ENCODE measurements around the gene SMARCAD1. TPM values are rescaled to one million over a fixed set of nuclear protein-coding genes. Genes with fewer than 3 reads are reported as not detected.
"Not testable (repeated sequence)": the region's sequence is repeated elsewhere in the genome, so short reads cannot be mapped to it uniquely, and the experiment has no call there.

SMARCAD1 gene
- total RNA-seq, 1 donor from 2014 or later: 57.7 TPM

DNA sequence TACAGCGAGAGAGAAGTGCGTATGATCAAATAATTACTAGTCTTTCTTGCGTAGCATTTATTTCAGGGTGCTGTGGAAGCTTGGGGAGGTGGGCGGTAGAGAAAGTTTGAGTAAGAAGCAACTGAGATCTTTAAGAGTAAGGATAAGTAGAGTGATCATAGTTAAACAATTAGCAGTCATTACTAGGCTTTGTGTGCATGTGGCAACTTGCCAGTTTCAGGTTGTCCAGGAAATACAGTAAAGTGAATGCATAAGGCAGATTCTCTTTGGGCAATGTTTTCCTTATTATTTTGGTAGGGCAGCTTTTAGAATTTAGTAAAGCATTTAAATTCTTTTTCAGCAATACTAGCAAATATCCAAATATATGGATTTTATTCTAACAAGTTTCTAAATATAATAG is 78.0 kb downstream of the SMARCAD1 start:
- Mint-ChIP-seq H3K36me3 (ENCODE audit: low read depth) (peaks cover 33% of the 10 kb centered on the region), H3K4me3 (no peak overlapping the region), H3K27me3 (ENCODE audit: low read depth) (no peaks in the 10 kb centered on the region), H3K27ac (ENCODE audit: unreplicated experiment) (no peak overlapping the region), H3K4me1 (no peaks in the 10 kb centered on the region), H3K9me3 (no peaks in the 10 kb centered on the region)
- TF ChIP-seq, protein P1, sequence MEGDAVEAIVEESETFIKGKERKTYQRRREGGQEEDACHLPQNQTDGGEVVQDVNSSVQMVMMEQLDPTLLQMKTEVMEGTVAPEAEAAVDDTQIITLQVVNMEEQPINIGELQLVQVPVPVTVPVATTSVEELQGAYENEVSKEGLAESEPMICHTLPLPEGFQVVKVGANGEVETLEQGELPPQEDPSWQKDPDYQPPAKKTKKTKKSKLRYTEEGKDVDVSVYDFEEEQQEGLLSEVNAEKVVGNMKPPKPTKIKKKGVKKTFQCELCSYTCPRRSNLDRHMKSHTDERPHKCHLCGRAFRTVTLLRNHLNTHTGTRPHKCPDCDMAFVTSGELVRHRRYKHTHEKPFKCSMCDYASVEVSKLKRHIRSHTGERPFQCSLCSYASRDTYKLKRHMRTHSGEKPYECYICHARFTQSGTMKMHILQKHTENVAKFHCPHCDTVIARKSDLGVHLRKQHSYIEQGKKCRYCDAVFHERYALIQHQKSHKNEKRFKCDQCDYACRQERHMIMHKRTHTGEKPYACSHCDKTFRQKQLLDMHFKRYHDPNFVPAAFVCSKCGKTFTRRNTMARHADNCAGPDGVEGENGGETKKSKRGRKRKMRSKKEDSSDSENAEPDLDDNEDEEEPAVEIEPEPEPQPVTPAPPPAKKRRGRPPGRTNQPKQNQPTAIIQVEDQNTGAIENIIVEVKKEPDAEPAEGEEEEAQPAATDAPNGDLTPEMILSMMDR (conservative IDR thresholded peaks at IDR 0.05): no peak
- no peak for DNase-seq (ENCODE audit: low read depth, low spot score)

DNA sequence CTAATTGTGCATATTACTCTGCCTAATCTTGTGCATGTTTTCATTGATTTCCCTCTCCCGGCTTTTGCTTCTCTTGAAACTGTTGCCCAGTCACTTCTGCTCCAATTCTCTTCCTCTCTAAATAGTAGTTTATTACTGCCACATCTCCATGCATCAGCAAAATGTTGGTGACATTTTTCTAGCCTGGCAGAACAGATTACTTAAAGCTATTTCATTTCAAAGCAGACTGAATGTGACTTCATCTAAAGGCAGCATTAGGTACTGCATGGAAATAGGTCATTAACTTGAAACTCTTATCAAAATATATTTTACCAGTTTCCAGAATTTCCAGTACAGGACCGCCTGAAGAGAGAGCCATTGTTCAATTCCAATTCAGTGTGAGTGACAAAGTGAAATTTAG is 82.6 kb downstream of the SMARCAD1 start:
- Mint-ChIP-seq H3K4me3 (no peak overlapping the region), H3K36me3 (ENCODE audit: low read depth) (peaks cover 20% of the 10 kb centered on the region), H3K27me3 (ENCODE audit: low read depth) (no peaks in the 10 kb centered on the region), H3K4me1 (no peaks in the 10 kb centered on the region), H3K27ac (ENCODE audit: unreplicated experiment) (no peak overlapping the region), H3K9me3 (no peaks in the 10 kb centered on the region)
- DNase-seq (ENCODE audit: low read depth, low spot score): no peak
- TF ChIP-seq, protein P1 (conservative IDR thresholded peaks at IDR 0.05): peak; percentile 39

DNA sequence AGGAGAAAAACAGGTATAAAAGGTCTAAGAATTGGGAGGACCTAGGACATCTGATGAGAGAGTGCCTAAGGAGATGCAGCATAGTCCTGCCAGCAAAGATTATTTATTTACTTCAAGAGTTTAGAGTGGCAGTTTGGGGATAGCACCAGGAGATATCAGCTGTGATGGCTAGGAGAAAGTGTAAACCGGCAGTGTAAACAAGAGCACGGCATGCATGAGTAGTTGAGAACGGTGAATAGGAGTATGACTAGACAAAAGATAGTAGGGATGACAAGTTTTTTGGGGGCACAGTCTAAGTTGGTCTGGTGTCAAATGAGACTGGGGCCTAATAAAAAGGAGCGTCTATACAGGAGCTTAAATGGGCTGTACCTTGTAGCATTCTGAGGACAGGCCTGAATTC is 86.3 kb downstream of the SMARCAD1 start:
- H3K9me3 Mint-ChIP-seq; H3K4me3 Mint-ChIP-seq; DNase-seq (ENCODE audit: low read depth, low spot score); H3K4me1 Mint-ChIP-seq; H3K27me3 Mint-ChIP-seq (ENCODE audit: low read depth); H3K27ac Mint-ChIP-seq (ENCODE audit: unreplicated experiment): not testable (repeated sequence)
- peaks cover 13% of the 10 kb centered on the region for H3K36me3 Mint-ChIP-seq (ENCODE audit: low read depth)

GRCh38 chr4:94295473-94295872 is 87.8 kb downstream of the SMARCAD1 start:
- peaks cover 13% of the 10 kb centered on the region for H3K36me3 Mint-ChIP-seq (ENCODE audit: low read depth)
- not testable (repeated sequence) for H3K4me3 Mint-ChIP-seq; H3K9me3 Mint-ChIP-seq; H3K27me3 Mint-ChIP-seq (ENCODE audit: low read depth); H3K27ac Mint-ChIP-seq (ENCODE audit: unreplicated experiment); H3K4me1 Mint-ChIP-seq; DNase-seq (ENCODE audit: low read depth, low spot score)

- no peak for DNase-seq (ENCODE audit: low read depth, low spot score)
- TF ChIP-seq, protein P1 (conservative IDR thresholded peaks at IDR 0.05): no peak
- no peaks in the 10 kb centered on the region for H3K9me3 Mint-ChIP-seq
- no peak overlapping the region for H3K4me3 Mint-ChIP-seq
- H3K4me1 Mint-ChIP-seq: no peaks in the 10 kb centered on the region
- H3K27me3 Mint-ChIP-seq (ENCODE audit: low read depth): no peaks in the 10 kb centered on the region
- no peak overlapping the region for H3K27ac Mint-ChIP-seq (ENCODE audit: unreplicated experiment)
- no peaks in the 10 kb centered on the region for H3K36me3 Mint-ChIP-seq (ENCODE audit: low read depth)
Measured at GRCh38 chr4:94298725-94299252, 91.1 kb downstream of the SMARCAD1 start.

DNA sequence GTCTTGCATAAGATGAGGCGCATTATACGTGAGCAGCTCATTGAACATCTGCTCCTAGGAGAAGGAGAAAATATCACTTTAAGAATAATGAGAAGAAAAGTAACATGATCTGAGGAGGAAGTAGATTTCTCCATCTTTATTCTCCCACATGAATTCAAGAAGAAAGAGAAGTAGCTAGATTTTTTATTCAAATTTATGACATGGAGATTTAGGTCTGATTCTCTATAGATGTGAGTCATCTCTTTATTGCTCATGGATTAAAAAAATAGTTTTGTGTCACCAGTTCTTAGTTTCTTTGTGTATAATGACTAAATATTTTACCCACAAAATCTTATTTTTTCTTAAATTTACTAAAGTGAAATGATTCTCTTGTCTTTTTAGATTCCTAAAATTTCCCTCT is 94.5 kb downstream of the SMARCAD1 start:
- Mint-ChIP-seq H3K27me3 (ENCODE audit: low read depth) (no peaks in the 10 kb centered on the region), H3K27ac (ENCODE audit: unreplicated experiment) (no peak overlapping the region), H3K4me1 (peaks cover 9% of the 10 kb centered on the region), H3K36me3 (ENCODE audit: low read depth) (no peaks in the 10 kb centered on the region), H3K9me3 (no peaks in the 10 kb centered on the region), H3K4me3 (no peak overlapping the region)
- DNase-seq (ENCODE audit: low read depth, low spot score): no peak
- TF ChIP-seq, protein P1 (conservative IDR thresholded peaks at IDR 0.05): no peak
